GM18508 (cell line): ENCODE measurements around the gene HCN4.
"Not testable (repeated sequence)": the region's sequence is repeated elsewhere in the genome, so short reads cannot be mapped to it uniquely, and the experiment has no call there.

ENCODE experiments used
- ATAC-seq: cut with Tn5 transposase; IDR thresholded peaks from one replicate; pipeline ENCODE4 v1.9.1; 2021; ENCODE audit warnings: moderate number of reproducible peaks; ENCODE audit not compliant: insufficient read depth, unreplicated experiment

HCN4 gene

GRCh38 chr15:73368301-73369136 lies at the start of gene HCN4:
Gene HCN4 (minus strand): TSS chr15:73368958. CDS start chr15:73368270, 688 bp downstream.
- ATAC-seq = no peak

GRCh38 chr15:73414876-73415275 lies 46.1 kb upstream of the HCN4 start:
- ATAC-seq = no peak

GRCh38 chr15:73403171-73403570 lies 34.4 kb upstream of the HCN4 start:
- ATAC-seq = no peak

DNA sequence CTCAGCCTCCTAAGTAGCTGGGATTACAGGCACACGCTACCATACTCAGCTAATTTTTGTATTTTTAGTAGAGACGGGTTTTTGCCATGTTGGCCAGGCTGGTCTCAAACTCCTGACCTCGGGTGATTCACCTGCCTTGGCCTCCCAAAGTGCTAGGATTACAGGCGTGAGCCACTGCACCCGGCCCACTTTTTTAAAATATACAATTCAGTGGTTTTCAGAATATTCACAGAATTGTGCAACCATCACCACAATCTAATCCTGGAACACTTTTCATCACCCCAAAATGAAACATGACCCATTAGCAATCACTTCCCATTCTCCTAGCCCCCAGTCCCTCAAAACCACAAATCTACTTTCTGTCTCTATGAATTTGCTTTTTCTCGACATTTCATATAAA lies 31.5 kb upstream of the HCN4 start:
- not testable (repeated sequence) for ATAC-seq

- no peak for ATAC-seq
Observed at GRCh38 chr15:73398861-73399260, 30.1 kb upstream of the HCN4 start.

DNA sequence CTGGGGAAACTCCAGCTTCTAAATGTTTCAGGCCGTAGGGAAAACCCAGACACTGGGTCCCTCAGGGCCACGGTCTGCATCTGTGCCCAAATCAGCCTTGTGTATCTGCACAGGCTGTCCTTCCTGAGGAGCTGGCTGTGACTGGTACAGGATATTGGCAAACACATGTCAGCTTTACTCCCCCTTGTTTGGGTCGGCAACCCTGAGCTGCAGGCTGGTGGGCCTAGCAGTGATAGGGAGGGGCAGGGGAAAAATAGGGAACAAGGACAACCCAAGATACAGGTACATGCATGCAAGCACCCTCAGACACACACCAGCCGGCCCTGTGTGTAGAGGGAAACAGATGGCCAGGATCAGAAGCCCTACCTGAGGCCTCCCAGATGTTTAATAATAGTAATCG lies 28.7 kb upstream of the HCN4 start:
- ATAC-seq = no peak

DNA sequence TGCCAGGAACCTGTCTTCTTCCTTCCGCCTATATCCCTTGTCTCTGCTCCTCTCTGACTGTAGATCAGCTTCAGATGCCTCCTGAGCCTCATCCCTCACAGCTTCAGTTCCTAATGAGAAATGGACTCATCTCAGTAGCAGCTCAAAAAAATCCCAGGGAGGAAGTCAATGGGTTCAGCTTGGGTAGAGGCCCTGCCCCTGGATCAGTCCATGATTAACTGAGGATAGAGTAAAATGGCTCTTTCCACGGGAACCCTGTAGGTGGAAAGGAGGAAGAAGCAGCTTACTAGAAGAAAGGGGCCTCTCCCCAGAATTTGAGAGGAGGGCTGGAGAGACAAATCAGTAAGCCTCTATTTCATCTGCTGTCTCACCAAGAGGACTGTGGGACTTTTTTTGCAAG lies 26.9 kb upstream of the HCN4 start:
- no peak for ATAC-seq

DNA sequence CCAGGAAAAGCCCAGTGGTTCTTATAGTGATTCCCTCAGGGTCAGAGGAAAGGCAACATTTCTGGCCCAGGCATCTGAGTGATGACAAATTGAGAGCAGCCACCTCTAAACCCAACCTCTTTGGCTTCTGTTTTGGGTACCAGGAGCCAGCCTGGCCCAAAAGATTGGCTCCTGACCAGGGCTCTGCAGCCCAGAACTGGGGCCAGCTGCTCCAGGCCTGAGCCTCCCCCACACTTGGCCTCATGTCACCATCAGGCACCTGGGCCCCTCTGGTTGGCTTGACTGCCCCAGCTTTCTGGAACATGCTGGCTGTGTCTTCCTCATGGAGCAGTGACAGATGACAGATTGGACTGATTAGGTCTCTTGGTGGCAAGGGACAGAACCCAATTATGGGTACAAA lies 26.0 kb upstream of the HCN4 start:
- ATAC-seq = no peak

DNA sequence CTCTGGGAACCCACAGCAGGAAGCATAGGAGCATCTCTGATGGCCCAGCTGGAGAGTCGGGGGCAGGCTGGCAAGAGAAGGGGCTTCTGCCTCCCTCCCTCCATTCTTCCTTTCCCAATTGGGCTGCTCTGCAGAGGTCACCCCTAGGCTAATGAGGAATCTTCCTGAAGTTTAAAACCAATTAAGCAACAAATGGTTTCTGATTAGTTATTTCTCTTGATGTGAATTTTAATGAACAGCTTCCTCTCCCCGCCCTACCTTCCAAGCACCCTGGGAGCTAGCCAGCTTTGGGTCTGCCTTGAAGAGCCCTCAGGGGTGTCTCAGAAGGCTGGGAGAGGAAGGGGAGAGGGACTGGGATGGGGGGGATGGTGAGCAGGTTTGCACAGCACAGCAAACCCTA lies 24.6 kb upstream of the HCN4 start:
- ATAC-seq = no peak

GRCh38 chr15:73392025-73392424 lies 23.3 kb upstream of the HCN4 start:
- ATAC-seq = no peak

DNA sequence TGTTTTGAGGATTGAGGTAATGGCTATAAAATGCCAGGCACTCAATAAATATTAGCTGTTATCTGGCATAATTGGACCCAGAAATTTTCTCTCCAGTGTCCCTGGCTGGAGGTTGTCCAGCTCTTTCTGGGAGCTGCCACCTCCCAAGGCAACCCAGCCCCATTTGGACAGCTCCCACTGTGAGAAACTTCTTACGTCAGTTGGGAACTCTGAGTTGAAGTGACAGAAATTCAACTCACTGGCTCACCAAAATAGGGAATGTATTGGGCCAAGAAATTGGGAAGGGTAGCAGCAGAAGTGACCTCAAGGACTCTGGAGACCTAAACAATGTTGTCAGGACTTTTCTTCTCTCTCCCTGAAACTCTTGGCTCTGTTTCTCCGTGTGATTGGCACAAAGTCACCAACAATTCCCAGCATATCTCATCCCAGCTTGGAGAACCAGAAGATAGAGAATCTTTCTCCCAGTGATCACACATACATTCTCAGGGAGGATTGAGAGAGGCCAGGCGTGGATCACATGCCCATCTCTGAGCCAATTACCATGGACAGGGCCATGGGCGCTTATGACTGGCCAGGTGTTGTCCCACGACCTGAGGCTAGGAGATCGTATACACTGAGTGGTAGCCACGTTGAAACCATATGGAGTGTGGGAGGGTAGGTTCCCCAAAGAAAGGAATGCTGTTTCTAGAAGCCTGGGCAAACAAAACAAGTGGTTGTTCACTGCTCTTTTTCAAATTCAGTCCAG lies 22.5 kb upstream of the HCN4 start:
- no peak for ATAC-seq

GRCh38 chr15:73389971-73390544 lies 21.3 kb upstream of the HCN4 start:
- no peak for ATAC-seq

DNA sequence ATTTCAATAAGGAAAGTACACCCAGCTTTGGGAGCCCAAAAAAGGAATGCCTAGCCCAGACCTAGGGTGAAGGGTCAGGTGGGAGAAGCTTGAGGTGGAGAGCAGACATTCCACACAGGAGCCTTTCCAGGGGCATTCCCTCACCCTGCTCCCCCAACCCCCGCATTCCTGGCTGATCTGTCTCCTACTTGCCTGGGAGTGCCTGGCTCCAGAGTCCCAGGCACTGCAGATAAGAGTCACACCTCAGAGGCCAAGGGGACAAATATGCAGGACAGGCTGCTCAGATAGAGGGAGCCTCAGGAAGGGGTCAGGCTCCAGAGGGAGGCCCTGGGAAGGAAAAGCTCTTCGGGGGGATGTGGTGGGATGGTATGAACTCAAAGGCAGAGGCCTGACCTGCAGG lies 20.8 kb upstream of the HCN4 start:
- no peak for ATAC-seq

GRCh38 chr15:73388256-73388781 lies 19.6 kb upstream of the HCN4 start:
- no peak for ATAC-seq

DNA sequence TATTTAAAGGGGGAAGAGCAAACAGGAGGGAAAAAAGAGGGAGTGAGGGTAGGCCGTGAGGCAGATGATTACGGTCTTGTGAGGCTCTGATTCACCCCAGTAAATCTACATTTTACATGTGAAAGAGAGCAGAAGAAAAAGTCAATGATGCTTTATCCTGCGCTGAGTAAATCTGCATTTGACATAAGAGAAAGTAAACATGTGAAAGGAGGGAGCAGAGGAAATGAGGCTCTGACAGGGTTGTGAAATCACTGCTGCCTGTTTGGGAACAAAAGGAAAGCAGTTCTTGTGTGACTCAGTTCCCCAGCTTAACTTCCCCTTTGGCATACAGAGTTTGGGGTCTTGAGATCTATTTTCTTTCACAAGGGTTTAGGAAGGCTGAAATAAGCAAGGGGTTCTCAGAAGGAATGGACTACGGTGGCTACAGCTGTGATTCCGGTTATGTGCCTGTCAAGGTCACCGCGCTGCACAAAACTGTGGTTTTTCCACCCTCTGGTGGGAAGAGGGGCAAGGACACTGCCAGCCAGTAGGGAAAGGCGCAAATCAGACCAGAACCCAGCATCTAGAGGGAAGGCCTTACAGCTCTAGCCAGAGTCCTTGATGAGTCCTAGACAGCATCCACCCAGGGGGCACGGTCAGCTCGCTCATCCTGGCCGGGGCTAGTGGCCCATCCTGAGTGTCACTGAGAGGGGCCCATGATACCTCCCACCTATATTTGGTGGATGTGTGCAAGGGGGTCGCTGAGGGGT lies 18.9 kb upstream of the HCN4 start:
- no peak for ATAC-seq

DNA sequence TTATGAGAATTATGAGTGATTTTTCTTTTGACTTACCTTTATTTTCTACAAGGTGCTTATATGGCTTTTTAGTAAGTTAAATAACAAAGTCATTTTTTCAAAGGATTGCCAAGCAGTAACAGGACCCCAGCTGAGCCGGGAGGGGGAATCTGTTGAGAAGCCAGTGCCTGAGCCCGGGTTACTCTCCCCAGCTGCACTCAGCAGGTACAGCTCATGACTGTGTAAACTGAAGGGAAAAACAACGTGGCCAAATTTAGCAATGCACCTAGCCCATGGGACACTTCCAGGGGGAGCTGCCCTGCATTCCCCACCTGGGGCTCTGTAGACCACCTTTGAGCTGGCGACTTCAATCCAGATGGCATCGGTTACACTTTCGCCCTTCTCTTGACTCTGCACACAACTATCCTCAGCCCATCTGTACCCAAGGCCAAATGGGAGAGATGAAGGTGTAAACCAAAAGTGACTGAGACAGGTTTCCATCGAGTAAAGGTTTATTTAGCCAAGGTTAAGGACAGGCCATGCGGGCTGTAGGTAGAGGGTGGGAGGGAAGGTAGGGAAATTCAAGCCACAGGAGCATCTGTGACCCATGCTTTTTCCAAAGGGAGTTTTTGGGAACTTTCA lies 18.2 kb upstream of the HCN4 start:
- no peak for ATAC-seq

GRCh38 chr15:73386238-73386637 lies 17.5 kb upstream of the HCN4 start:
- ATAC-seq = no peak

- ATAC-seq = no peak
Observed at GRCh38 chr15:73385205-73385604, 16.4 kb upstream of the HCN4 start.

GRCh38 chr15:73383310-73384189 lies 14.8 kb upstream of the HCN4 start:
- ATAC-seq = no peak
